Measurements from ENCODE around the gene LDLRAD4.

LDLRAD4 gene

DNA sequence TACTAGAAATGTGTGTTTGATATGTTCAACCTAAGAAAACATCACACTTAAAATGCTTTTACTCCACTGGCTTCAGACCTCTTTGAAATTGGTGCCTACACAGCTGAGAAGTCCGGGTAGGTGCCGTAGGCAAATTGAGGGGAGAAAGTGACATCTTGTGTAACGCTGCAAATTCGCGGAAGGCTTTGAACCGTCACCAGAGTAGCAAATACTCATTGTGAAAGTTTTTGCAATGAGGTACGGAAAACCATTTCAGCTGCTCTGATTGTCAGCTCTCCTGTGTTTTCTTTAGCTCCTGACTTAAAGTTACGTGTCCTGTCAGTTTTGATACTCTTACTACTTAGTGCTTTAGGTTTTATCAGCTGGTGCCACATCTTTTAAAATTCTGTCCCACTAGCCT is 283.3 kb downstream of the LDLRAD4 start:
- no peaks in the 10 kb centered on the region for H3K9me3 ChIP-seq (replicated peaks; ENCODE audit: low read length)
- H3K36me3 ChIP-seq (ENCODE audit: insufficient read depth, low read length), result no peaks in the 10 kb centered on the region
- H3K4me2 ChIP-seq (ENCODE audit: low read length), result no peak overlapping the region
- H3K9ac ChIP-seq (ENCODE audit: low read depth, low read length), result no peak overlapping the region
- peaks cover 26% of the 10 kb centered on the region for H3K27me3 ChIP-seq (ENCODE audit: control insufficient read depth, insufficient read depth, low read length)
- no peak overlapping the region for H3K4me3 ChIP-seq (ENCODE audit: low read length)
- H3K4me1 ChIP-seq (ENCODE audit: control insufficient read depth, insufficient read depth, low read length), result peaks cover 12% of the 10 kb centered on the region

DNA sequence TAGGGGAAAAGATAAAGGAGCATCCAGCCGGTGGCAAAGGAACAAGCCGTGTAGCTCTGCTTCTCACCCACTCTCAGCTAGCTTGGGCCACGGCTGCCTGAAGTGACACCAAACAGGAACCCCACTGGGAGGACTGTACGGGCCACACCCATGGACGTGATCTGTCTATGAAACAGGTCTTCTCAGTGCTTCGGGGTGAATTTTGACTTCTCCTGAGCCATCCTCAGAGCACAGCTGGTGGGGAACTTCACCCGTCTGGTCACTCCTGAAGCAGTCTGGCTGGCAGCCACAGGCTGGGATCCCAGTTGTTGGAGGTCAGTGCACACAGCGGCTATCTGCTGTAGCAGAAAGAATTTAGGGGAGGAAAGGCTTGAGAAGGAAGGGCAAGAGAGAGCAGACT is 284.0 kb downstream of the LDLRAD4 start:
- H3K4me3 ChIP-seq (ENCODE audit: low read length), result no peak overlapping the region

DNA sequence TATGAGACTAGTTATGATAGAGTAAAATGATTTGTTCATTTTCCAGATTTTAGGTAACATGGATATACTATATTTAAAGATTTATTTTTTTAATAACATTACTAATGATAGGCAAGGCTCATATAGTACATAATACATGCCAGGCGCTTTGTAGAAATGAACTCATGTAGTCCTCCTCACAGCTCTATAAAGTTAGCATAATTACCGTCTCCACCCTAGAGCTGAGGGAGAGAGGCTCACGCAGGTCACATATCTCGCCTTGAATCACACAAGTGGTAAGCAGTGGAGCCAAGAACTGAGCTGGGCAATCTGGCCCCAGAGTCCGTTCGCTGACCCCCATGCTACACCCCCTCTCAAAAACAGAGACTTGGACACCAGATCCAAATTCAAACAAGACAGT is 285.3 kb downstream of the LDLRAD4 start:
- Histone ChIP-seq H3K4me3 (ENCODE audit: low read length) (no peak overlapping the region), H3K36me3 (ENCODE audit: insufficient read depth, low read length) (no peaks in the 10 kb centered on the region), H3K27me3 (ENCODE audit: control insufficient read depth, insufficient read depth, low read length) (peaks cover 26% of the 10 kb centered on the region), H3K4me1 (ENCODE audit: control insufficient read depth, insufficient read depth, low read length) (peaks cover 12% of the 10 kb centered on the region), H3K9me3 (replicated peaks; ENCODE audit: low read length) (no peaks in the 10 kb centered on the region), H3K9ac (ENCODE audit: low read depth, low read length) (no peak overlapping the region), H3K4me2 (ENCODE audit: low read length) (no peak overlapping the region)

More for the DNA sequence above, 284.0 kb downstream of the LDLRAD4 start:
- peaks cover 26% of the 10 kb centered on the region for H3K27me3 ChIP-seq (ENCODE audit: control insufficient read depth, insufficient read depth, low read length)
- H3K9me3 ChIP-seq (replicated peaks; ENCODE audit: low read length), result no peaks in the 10 kb centered on the region
- H3K9ac ChIP-seq (ENCODE audit: low read depth, low read length), result no peak overlapping the region
- peaks cover 12% of the 10 kb centered on the region for H3K4me1 ChIP-seq (ENCODE audit: control insufficient read depth, insufficient read depth, low read length)
- no peaks in the 10 kb centered on the region for H3K36me3 ChIP-seq (ENCODE audit: insufficient read depth, low read length)
- no peak overlapping the region for H3K4me2 ChIP-seq (ENCODE audit: low read length)

DNA sequence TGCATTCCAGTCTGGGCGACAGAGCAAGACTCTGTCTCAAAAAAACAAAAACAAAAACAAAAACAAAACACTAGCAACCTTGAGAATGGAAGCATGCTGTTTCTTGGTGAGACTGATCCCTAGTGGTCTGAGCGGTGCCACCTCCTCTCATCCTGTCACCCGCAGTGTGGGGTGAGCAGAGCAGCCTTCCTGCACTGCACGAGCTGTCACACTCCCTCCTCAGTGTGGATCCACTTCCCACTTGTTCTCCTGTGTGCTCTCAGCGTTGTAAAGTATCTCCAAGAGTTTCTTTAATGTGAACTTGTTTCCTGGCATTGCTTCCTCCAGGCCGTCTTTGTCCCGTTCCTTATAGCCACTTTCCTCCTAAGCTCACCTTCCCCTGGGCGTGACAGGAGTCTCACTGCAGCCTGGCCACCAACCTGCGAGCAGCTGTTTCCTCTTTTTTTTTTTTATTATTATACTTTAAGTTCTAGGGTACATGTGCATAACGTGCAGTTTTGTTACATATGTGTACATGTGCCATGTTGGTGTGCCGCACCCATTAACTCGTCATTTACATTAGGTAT is 287.3 kb downstream of the LDLRAD4 start:
- Histone ChIP-seq H3K9me3 (replicated peaks; ENCODE audit: low read length) (no peaks in the 10 kb centered on the region), H3K4me2 (ENCODE audit: low read length) (no peak overlapping the region), H3K27me3 (ENCODE audit: control insufficient read depth, insufficient read depth, low read length) (peaks cover 21% of the 10 kb centered on the region), H3K4me3 (ENCODE audit: low read length) (no peak overlapping the region), H3K4me1 (ENCODE audit: control insufficient read depth, insufficient read depth, low read length) (peaks cover 7% of the 10 kb centered on the region), H3K36me3 (ENCODE audit: insufficient read depth, low read length) (no peaks in the 10 kb centered on the region), H3K9ac (ENCODE audit: low read depth, low read length) (no peak overlapping the region)

DNA sequence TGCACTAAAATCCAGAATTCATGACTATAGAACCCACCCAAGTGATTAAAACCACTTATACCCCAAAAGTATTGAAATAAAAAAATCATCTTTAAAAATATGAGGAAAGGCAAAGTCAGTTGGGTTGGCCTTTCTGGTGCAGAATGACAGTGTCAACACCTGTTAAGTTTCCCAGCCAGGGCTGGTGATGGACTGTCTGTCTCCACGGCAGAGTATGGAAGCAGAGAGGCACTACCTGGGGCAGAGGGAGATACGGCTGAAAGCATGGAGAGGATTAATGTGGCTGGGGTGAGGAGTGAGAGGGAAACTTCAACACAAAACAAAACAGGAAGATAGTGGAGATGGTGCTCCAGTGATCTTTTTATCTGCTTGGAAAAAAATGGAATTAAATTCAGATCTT is 292.0 kb downstream of the LDLRAD4 start:
- Histone ChIP-seq H3K9me3 (replicated peaks; ENCODE audit: low read length) (no peaks in the 10 kb centered on the region), H3K4me3 (ENCODE audit: low read length) (no peak overlapping the region), H3K4me1 (ENCODE audit: control insufficient read depth, insufficient read depth, low read length) (no peaks in the 10 kb centered on the region), H3K27me3 (ENCODE audit: control insufficient read depth, insufficient read depth, low read length) (no peaks in the 10 kb centered on the region), H3K9ac (ENCODE audit: low read depth, low read length) (no peak overlapping the region), H3K36me3 (ENCODE audit: insufficient read depth, low read length) (no peaks in the 10 kb centered on the region), H3K4me2 (ENCODE audit: low read length) (no peak overlapping the region)

DNA sequence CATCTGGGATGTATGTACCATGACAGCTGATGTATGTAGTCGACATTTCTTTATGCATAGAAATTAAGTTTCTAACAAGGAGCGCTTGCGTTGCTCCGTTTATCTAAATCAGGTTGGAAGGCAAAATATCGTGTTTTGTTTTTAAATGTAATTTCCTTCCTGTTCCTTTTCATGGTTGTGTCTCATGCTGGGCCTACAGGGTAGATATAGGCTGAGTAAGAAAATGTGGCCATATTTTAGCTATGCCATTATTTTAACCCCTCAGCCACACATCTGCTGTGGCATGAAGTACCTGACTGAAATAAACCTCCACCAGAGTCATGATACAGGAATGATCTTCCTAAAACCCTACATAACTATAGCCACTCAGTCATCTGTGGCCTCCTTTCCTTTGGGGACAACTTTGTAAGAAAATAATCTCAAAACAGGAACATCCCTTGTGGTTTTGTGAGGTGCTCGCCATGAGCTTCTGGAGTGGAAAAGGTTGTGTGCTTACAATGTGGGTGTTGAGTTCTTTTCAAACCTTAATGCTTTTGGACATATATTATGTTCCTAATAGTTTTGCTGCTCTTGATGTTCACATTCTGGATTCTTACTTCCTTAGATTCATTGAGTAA is 293.5 kb downstream of the LDLRAD4 start:
- no peaks in the 10 kb centered on the region for H3K9me3 ChIP-seq (replicated peaks; ENCODE audit: low read length)
- no peaks in the 10 kb centered on the region for H3K4me1 ChIP-seq (ENCODE audit: control insufficient read depth, insufficient read depth, low read length)
- H3K4me3 ChIP-seq (ENCODE audit: low read length), result no peak overlapping the region
- no peaks in the 10 kb centered on the region for H3K36me3 ChIP-seq (ENCODE audit: insufficient read depth, low read length)
- H3K4me2 ChIP-seq (ENCODE audit: low read length), result no peak overlapping the region
- no peaks in the 10 kb centered on the region for H3K27me3 ChIP-seq (ENCODE audit: control insufficient read depth, insufficient read depth, low read length)
- H3K9ac ChIP-seq (ENCODE audit: low read depth, low read length), result no peak overlapping the region

DNA sequence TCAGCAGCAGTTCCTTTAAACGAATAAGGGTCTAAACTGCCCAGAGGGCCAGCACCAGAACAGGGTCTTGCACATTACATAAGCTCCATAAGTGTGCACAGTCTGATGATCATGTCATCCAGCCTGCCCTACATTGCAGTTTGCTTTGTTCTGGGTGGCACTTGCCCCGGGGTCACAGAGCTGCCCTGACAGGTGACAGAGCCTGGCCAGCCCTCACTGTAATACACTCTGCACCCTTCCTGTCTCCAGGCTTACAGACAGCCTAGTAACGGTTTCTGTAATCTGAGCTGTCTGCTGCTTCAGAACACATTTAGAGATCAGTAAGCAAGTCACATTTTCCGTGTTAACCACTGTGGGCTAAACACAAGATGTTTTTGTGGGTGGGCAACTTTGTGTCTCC is 294.5 kb downstream of the LDLRAD4 start:
- no peaks in the 10 kb centered on the region for H3K36me3 ChIP-seq (ENCODE audit: insufficient read depth, low read length)
- H3K4me2 ChIP-seq (ENCODE audit: low read length), result no peak overlapping the region
- no peaks in the 10 kb centered on the region for H3K4me1 ChIP-seq (ENCODE audit: control insufficient read depth, insufficient read depth, low read length)
- no peaks in the 10 kb centered on the region for H3K27me3 ChIP-seq (ENCODE audit: control insufficient read depth, insufficient read depth, low read length)
- H3K9ac ChIP-seq (ENCODE audit: low read depth, low read length), result no peak overlapping the region
- H3K9me3 ChIP-seq (replicated peaks; ENCODE audit: low read length), result no peaks in the 10 kb centered on the region
- no peak overlapping the region for H3K4me3 ChIP-seq (ENCODE audit: low read length)

DNA sequence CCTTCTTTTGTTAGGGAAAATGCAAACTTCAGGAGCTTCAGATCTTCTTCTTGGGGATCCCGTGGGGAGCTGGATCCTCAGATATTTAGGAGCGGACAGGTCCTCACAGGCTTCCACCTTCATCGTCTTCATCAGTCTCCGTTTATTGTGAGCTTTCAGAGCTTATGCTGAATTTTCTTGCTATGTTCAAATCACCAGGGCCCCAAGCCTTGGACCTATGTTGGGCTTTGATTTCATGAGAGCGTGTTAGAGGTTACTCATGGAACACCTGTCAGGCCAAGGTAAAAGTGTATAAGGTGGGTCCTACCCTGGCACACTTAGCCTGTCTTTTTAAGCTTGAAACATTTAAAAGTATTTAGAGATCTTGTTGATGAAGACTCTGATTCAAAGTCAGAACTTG is 294.9 kb downstream of the LDLRAD4 start:
- Histone ChIP-seq H3K4me1 (ENCODE audit: control insufficient read depth, insufficient read depth, low read length) (no peaks in the 10 kb centered on the region), H3K4me3 (ENCODE audit: low read length) (no peak overlapping the region), H3K36me3 (ENCODE audit: insufficient read depth, low read length) (no peaks in the 10 kb centered on the region), H3K4me2 (ENCODE audit: low read length) (no peak overlapping the region), H3K27me3 (ENCODE audit: control insufficient read depth, insufficient read depth, low read length) (no peaks in the 10 kb centered on the region), H3K9me3 (replicated peaks; ENCODE audit: low read length) (no peaks in the 10 kb centered on the region), H3K9ac (ENCODE audit: low read depth, low read length) (no peak overlapping the region)

DNA sequence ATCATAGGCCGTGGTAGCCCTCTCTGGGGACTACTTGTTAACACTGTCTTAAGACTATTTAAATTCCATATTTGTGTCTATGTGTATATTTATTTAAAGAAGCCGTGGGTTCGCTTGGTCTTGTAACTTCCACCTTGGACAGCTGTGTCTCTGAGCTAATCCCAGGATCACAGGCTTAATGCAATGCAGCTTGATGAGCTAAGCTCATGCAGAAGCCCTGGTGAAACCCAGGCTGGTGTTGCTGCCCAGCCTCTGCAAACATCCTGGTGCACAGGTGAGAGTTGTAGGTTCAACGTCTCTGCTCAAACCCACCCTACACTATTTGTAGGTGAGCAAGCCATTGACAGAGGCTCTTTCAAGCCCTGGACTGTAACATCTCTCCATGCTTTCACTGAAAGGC is 296.0 kb downstream of the LDLRAD4 start:
- H3K9me3 ChIP-seq (replicated peaks; ENCODE audit: low read length), result no peaks in the 10 kb centered on the region
- no peaks in the 10 kb centered on the region for H3K4me1 ChIP-seq (ENCODE audit: control insufficient read depth, insufficient read depth, low read length)
- no peaks in the 10 kb centered on the region for H3K27me3 ChIP-seq (ENCODE audit: control insufficient read depth, insufficient read depth, low read length)
- H3K9ac ChIP-seq (ENCODE audit: low read depth, low read length), result no peak overlapping the region
- no peaks in the 10 kb centered on the region for H3K36me3 ChIP-seq (ENCODE audit: insufficient read depth, low read length)
- H3K4me2 ChIP-seq (ENCODE audit: low read length), result no peak overlapping the region
- H3K4me3 ChIP-seq (ENCODE audit: low read length), result no peak overlapping the region

DNA sequence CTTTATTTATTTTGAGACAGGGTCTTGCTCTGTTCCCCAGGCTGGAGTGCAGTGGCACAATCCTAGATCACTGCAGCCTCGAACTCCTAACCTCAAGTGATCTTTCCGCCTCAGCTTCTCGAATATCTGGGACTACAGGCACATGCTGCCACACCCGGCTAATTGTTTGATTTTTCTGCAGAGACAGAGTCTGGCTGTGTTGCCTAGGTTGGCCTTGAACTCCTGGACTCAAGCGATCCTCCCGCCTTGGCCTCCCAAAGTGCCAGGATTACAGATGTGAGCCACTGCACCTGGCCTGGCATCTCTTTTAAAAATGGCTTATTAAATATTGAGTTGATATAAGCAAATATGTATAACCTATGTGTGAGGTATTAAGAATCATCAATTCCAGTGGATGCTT is 298.3 kb downstream of the LDLRAD4 start:
- no peaks in the 10 kb centered on the region for H3K9me3 ChIP-seq (replicated peaks; ENCODE audit: low read length)
- no peak overlapping the region for H3K9ac ChIP-seq (ENCODE audit: low read depth, low read length)
- H3K36me3 ChIP-seq (ENCODE audit: insufficient read depth, low read length), result no peaks in the 10 kb centered on the region
- no peak overlapping the region for H3K4me3 ChIP-seq (ENCODE audit: low read length)
- no peaks in the 10 kb centered on the region for H3K4me1 ChIP-seq (ENCODE audit: control insufficient read depth, insufficient read depth, low read length)
- peaks cover 3% of the 10 kb centered on the region for H3K27me3 ChIP-seq (ENCODE audit: control insufficient read depth, insufficient read depth, low read length)
- no peak overlapping the region for H3K4me2 ChIP-seq (ENCODE audit: low read length)

DNA sequence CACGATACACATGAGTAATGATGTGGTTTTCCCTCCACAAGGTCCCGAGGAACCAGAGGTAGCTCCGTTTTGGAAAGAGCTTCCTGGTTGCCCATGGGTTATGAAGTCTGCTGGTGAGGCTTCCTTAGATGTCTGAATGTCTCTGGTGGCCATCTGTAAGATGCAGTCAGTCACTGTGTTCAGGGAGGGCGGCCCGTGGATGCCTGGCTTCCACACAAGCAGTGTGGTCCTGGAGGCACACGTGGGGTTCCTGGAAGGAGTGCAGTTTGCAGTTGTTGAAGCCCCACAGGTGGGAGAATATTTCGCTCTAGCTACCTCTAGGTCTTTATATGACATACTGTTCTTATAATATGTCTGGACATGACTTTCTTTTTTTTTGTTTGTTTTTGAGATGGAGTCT is 298.8 kb downstream of the LDLRAD4 start:
- no peak overlapping the region for H3K4me2 ChIP-seq (ENCODE audit: low read length)
- H3K4me3 ChIP-seq (ENCODE audit: low read length), result no peak overlapping the region
- no peaks in the 10 kb centered on the region for H3K4me1 ChIP-seq (ENCODE audit: control insufficient read depth, insufficient read depth, low read length)
- no peaks in the 10 kb centered on the region for H3K9me3 ChIP-seq (replicated peaks; ENCODE audit: low read length)
- no peak overlapping the region for H3K9ac ChIP-seq (ENCODE audit: low read depth, low read length)
- H3K36me3 ChIP-seq (ENCODE audit: insufficient read depth, low read length), result no peaks in the 10 kb centered on the region
- H3K27me3 ChIP-seq (ENCODE audit: control insufficient read depth, insufficient read depth, low read length), result peaks cover 3% of the 10 kb centered on the region

DNA sequence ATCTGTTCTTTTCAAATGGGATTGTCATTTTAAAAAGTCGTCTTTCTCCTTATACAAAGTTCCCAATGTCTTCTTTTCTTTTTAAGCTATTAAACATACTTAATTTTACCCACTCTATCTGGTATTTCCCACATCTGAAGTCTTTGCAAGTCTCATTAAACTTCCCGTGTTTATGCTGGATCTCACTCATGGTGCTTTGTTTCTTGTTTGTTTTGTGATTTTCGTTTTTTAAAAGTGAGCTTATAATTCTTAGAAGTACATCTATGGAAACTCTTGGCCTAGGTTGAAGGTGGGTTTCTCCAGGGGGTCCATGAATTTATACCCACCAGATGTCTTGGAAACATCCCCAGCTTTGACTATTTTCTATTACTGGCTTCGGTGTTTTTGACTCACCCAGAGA is 299.8 kb downstream of the LDLRAD4 start:
- Histone ChIP-seq H3K4me3 (ENCODE audit: low read length) (no peak overlapping the region), H3K9me3 (replicated peaks; ENCODE audit: low read length) (no peaks in the 10 kb centered on the region), H3K27me3 (ENCODE audit: control insufficient read depth, insufficient read depth, low read length) (peaks cover 3% of the 10 kb centered on the region), H3K9ac (ENCODE audit: low read depth, low read length) (no peak overlapping the region), H3K4me1 (ENCODE audit: control insufficient read depth, insufficient read depth, low read length) (no peaks in the 10 kb centered on the region), H3K36me3 (ENCODE audit: insufficient read depth, low read length) (no peaks in the 10 kb centered on the region), H3K4me2 (ENCODE audit: low read length) (no peak overlapping the region)

Measured in skeletal muscle satellite cell (primary cell).